GM23338 (cell line): ENCODE results near the gene COL4A2. TPM values are rescaled to one million over a fixed set of nuclear protein-coding genes. Genes with fewer than 3 reads are reported as not detected.
A peak's percentile ranks its signal among the peaks of the same experiment; 100 is the strongest.

Experiments
- ATAC-seq: fragments of 200-7000 bp; cut with Tn5 transposase; 3 replicates; pipeline ENCODE4 v1.9.1; 2020
- DNase-seq: peaks from one replicate; pipeline ENCODE4 v3.0.0-alpha.2; 2015; ENCODE audit warnings: low spot score
- H2AFZ ChIP-seq: fragments of 200-600 bp; sonication (generic); 2 replicates; pipeline ENCODE4 v1.8.0; 2016; ENCODE audit warnings: antibody characterized with exemption, mild to moderate bottlenecking, moderate library complexity
- H3F3A ChIP-seq: fragments of 200-600 bp; sonication (generic); replicated peaks from 2 replicates; pipeline ENCODE4 v1.8.0; 2017; ENCODE audit warnings: antibody characterized with exemption, mixed run types, low read depth
- H3K27ac ChIP-seq: fragments of 200-600 bp; sonication (generic); 2 replicates; pipeline ENCODE4 v1.6.1; 2016; ENCODE audit warnings: low read depth
- H3K27me3 ChIP-seq: fragments of 200-600 bp; sonication (generic); 2 replicates; pipeline ENCODE4 v1.8.0; 2016; ENCODE audit warnings: mild to moderate bottlenecking, mixed run types, moderate library complexity; ENCODE audit not compliant: insufficient read depth
- H3K36me3 ChIP-seq: fragments of 200-600 bp; sonication (generic); 2 replicates; pipeline ENCODE4 v1.8.0; 2016; ENCODE audit warnings: mild to moderate bottlenecking; ENCODE audit not compliant: insufficient read depth
- H3K4me1 ChIP-seq: fragments of 200-600 bp; sonication (generic); 2 replicates; pipeline ENCODE4 v1.8.0; 2016; ENCODE audit warnings: mild to moderate bottlenecking, moderate library complexity; ENCODE audit not compliant: insufficient read depth
- H3K4me2 ChIP-seq: fragments of 200-600 bp; sonication (generic); 2 replicates; pipeline ENCODE4 v1.7.1; 2017; ENCODE audit warnings: mixed run types
- H3K4me3 ChIP-seq: fragments of 200-600 bp; sonication (generic); 2 replicates; pipeline ENCODE4 v1.6.1; 2016; ENCODE audit warnings: mixed run types
- H3K79me2 ChIP-seq: fragments of 200-600 bp; sonication (generic); replicated peaks from 2 replicates; pipeline ENCODE4 v1.8.0; 2017; ENCODE audit warnings: mild to moderate bottlenecking; ENCODE audit not compliant: insufficient read depth
- H3K9me2 ChIP-seq: fragments of 200-600 bp; sonication (generic); 2 replicates; pipeline ENCODE4 v1.8.0; 2017; ENCODE audit not compliant: insufficient read depth
- H4K20me1 ChIP-seq: fragments of 200-600 bp; sonication (generic); replicated peaks from 2 replicates; pipeline ENCODE4 v1.8.0; 2017; ENCODE audit warnings: mild to moderate bottlenecking; ENCODE audit not compliant: insufficient read depth
- H3K27ac Mint-ChIP-seq: 2 replicates; pipeline ENCODE4 v1.8.0; 2020; ENCODE audit warnings: inconsistent platforms, mild to moderate bottlenecking, moderate library complexity, mixed read lengths
- H3K27me3 Mint-ChIP-seq: 3 replicates; pipeline ENCODE4 v1.8.0; 2022; ENCODE audit warnings: low read depth, mild to moderate bottlenecking, moderate library complexity, mixed read lengths, inconsistent platforms; ENCODE audit not compliant: insufficient read depth, poor library complexity
- H3K36me3 Mint-ChIP-seq: 3 replicates; pipeline ENCODE4 v1.8.0; 2021; ENCODE audit warnings: low read depth, mild to moderate bottlenecking, inconsistent platforms, moderate library complexity, mixed read lengths
- H3K4me1 Mint-ChIP-seq: 3 replicates; pipeline ENCODE4 v1.8.0; 2020; ENCODE audit warnings: mild to moderate bottlenecking, inconsistent platforms, mixed read lengths
- H3K4me3 Mint-ChIP-seq: 3 replicates; pipeline ENCODE4 v1.8.0; 2021; ENCODE audit warnings: moderate library complexity, mild to moderate bottlenecking, inconsistent platforms, mixed read lengths
- H3K9me3 Mint-ChIP-seq: 3 replicates; pipeline ENCODE4 v1.8.0; 2020; ENCODE audit warnings: moderate library complexity, mild to moderate bottlenecking, inconsistent platforms, mixed read lengths
- CREB1 ChIP-seq: fragments of 250-450 bp; sonication (Bioruptor Pico); IDR thresholded peaks from 2 replicates; pipeline ENCODE4 v1.5.0; 2020; ENCODE audit warnings: low read depth, mild to moderate bottlenecking, moderate library complexity
- ETS1 ChIP-seq: IDR thresholded peaks from 2 replicates; pipeline ENCODE4 v1.6.1; 2016; ENCODE audit warnings: antibody characterized with exemption
- EZH2 ChIP-seq: fragments of 200-600 bp; sonication (generic); IDR thresholded peaks from one replicate; pipeline ENCODE4 v1.8.0; 2017; ENCODE audit warnings: antibody characterized with exemption, mild to moderate bottlenecking, low read depth; ENCODE audit not compliant: unreplicated experiment
- EZH2phosphoT487 ChIP-seq: fragments of 200-600 bp; sonication (generic); IDR thresholded peaks from one replicate; pipeline ENCODE4 v1.8.1; 2018; ENCODE audit warnings: antibody characterized with exemption; ENCODE audit not compliant: unreplicated experiment
- JUNB ChIP-seq: IDR thresholded peaks from one replicate; pipeline ENCODE4 v1.6.1; 2016; ENCODE audit warnings: antibody characterized with exemption; ENCODE audit not compliant: unreplicated experiment
- NANOG ChIP-seq: IDR thresholded peaks from 2 replicates; pipeline ENCODE4 v1.6.1; 2016; ENCODE audit warnings: antibody characterized with exemption, borderline replicate concordance
- POLR2AphosphoS5 ChIP-seq: IDR thresholded peaks from 2 replicates; pipeline ENCODE4 v1.6.1; 2016; ENCODE audit warnings: antibody characterized with exemption, low read depth
- REST ChIP-seq: IDR thresholded peaks from one replicate; pipeline ENCODE4 v1.6.1; 2018; ENCODE audit warnings: antibody characterized with exemption; ENCODE audit not compliant: unreplicated experiment
- STAT1 ChIP-seq: IDR thresholded peaks from one replicate; pipeline ENCODE4 v1.6.1; 2016; ENCODE audit warnings: antibody characterized with exemption; ENCODE audit not compliant: unreplicated experiment
- ZNF114 ChIP-seq: fragments of 250-450 bp; sonication (Bioruptor Pico); IDR thresholded peaks from 2 replicates; pipeline ENCODE4 v1.5.0; 2020; ENCODE audit warnings: mild to moderate bottlenecking, moderate library complexity
- ZNF331 ChIP-seq: fragments of 250-450 bp; sonication (Bioruptor Pico); IDR thresholded peaks from 2 replicates; pipeline ENCODE4 v1.5.0; 2020; ENCODE audit warnings: low read depth, mild to moderate bottlenecking, moderate library complexity
- polyA plus RNA-seq: library from polyadenylated mRNA; unstranded; fragments of >200 nt; fragmentation: Nextera tagmentation; extraction: Ambion mirVana; gene quantifications from 2 replicates; pipeline ENCODE4 v1.2.1, GENCODE V29; 2016
- total RNA-seq: library from RNA; depleted of rRNA; stranded (reverse); fragments of >200 nt; shearing (Covaris generic); gene quantifications from 2 replicates; pipeline ENCODE4 v1.2.3, GENCODE V29; 2014
- TF ChIP-seq, protein P1 (sequence below), 2 experiments: fragments of 200-600 bp in 1 of 2; sonication (generic) in 1 of 2; conservative IDR thresholded peaks; 2 replicates each; pipeline versions ENCODE4 v1.5.1 to v1.6.1; 2016 to 2017; ENCODE audit warnings: antibody characterized with exemption in 2 of 2, low read depth in 2 of 2, mild to moderate bottlenecking in 2 of 2, moderate library complexity in 1 of 2
- TF ChIP-seq, protein P2 (sequence below): fragments of 250-450 bp; sonication (Bioruptor Pico); IDR thresholded peaks from 2 replicates; pipeline ENCODE4 v1.5.0; 2020; ENCODE audit warnings: mild to moderate bottlenecking, moderate library complexity

The COL4A2 gene
- total and polyA plus RNA-seq, 2 experiments from 2014 or later, result 37.4 to 131 TPM

DNA sequence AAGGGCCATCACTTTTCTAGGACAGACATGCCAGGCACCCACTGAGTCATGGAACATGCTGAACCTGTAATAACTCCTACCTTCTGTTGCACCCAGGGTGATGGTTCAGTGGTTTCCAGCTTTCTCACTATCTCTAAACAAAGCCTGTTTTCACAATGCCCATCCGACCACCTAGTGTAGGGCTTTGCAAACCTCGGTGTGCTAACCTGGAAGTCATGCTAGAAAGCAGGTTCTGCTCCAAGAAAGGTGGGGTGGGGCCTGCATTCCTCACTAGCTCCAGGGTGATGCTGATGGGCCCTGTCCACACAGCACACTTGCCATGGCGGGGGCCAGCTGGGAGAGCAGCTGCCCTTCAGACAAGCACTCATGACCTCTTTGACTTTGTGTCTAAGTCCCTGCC is 43.4 kb downstream of the COL4A2 start:
- Mint-ChIP-seq H3K9me3 (no peaks in the 10 kb centered on the region), H3K27me3 (peaks cover 6% of the 10 kb centered on the region), H3K27ac (0 out of 2 replicates have a peak overlapping the region, but pooled peaks have one; percentile 12), H3K4me1 (peaks cover 35% of the 10 kb centered on the region), H3K4me3 (no peak overlapping the region), H3K36me3 (no peaks in the 10 kb centered on the region)
- Histone ChIP-seq H3K27me3 (no peaks in the 10 kb centered on the region), H3K4me3 (no peak overlapping the region), H3F3A (no peaks in the 10 kb centered on the region), H3K36me3 (no peaks in the 10 kb centered on the region), H4K20me1 (peaks cover 3% of the 10 kb centered on the region), H3K79me2 (peaks cover 22% of the 10 kb centered on the region), H3K4me2 (no peak overlapping the region), H3K9me2 (no peaks in the 10 kb centered on the region), H2AFZ (no peak overlapping the region), H3K27ac (no peak overlapping the region), H3K4me1 (peaks cover 23% of the 10 kb centered on the region)
- ATAC-seq (no peak), DNase-seq (no peak)
- no peak for TF ChIP-seq JUNB
- TF ChIP-seq POLR2AphosphoS5, result no peak
- TF ChIP-seq EZH2, result no peak
- TF ChIP-seq STAT1, result no peak
- no peak for TF ChIP-seq EZH2phosphoT487
- TF ChIP-seq, protein P1, sequence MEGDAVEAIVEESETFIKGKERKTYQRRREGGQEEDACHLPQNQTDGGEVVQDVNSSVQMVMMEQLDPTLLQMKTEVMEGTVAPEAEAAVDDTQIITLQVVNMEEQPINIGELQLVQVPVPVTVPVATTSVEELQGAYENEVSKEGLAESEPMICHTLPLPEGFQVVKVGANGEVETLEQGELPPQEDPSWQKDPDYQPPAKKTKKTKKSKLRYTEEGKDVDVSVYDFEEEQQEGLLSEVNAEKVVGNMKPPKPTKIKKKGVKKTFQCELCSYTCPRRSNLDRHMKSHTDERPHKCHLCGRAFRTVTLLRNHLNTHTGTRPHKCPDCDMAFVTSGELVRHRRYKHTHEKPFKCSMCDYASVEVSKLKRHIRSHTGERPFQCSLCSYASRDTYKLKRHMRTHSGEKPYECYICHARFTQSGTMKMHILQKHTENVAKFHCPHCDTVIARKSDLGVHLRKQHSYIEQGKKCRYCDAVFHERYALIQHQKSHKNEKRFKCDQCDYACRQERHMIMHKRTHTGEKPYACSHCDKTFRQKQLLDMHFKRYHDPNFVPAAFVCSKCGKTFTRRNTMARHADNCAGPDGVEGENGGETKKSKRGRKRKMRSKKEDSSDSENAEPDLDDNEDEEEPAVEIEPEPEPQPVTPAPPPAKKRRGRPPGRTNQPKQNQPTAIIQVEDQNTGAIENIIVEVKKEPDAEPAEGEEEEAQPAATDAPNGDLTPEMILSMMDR (conservative IDR thresholded peaks at IDR 0.05; ENCODE audit: low read depth in 2 of 2), result no peak
- TF ChIP-seq NANOG, result no peak
- no peak for TF ChIP-seq ETS1
- no peak for TF ChIP-seq REST
- TF ChIP-seq, protein P2, sequence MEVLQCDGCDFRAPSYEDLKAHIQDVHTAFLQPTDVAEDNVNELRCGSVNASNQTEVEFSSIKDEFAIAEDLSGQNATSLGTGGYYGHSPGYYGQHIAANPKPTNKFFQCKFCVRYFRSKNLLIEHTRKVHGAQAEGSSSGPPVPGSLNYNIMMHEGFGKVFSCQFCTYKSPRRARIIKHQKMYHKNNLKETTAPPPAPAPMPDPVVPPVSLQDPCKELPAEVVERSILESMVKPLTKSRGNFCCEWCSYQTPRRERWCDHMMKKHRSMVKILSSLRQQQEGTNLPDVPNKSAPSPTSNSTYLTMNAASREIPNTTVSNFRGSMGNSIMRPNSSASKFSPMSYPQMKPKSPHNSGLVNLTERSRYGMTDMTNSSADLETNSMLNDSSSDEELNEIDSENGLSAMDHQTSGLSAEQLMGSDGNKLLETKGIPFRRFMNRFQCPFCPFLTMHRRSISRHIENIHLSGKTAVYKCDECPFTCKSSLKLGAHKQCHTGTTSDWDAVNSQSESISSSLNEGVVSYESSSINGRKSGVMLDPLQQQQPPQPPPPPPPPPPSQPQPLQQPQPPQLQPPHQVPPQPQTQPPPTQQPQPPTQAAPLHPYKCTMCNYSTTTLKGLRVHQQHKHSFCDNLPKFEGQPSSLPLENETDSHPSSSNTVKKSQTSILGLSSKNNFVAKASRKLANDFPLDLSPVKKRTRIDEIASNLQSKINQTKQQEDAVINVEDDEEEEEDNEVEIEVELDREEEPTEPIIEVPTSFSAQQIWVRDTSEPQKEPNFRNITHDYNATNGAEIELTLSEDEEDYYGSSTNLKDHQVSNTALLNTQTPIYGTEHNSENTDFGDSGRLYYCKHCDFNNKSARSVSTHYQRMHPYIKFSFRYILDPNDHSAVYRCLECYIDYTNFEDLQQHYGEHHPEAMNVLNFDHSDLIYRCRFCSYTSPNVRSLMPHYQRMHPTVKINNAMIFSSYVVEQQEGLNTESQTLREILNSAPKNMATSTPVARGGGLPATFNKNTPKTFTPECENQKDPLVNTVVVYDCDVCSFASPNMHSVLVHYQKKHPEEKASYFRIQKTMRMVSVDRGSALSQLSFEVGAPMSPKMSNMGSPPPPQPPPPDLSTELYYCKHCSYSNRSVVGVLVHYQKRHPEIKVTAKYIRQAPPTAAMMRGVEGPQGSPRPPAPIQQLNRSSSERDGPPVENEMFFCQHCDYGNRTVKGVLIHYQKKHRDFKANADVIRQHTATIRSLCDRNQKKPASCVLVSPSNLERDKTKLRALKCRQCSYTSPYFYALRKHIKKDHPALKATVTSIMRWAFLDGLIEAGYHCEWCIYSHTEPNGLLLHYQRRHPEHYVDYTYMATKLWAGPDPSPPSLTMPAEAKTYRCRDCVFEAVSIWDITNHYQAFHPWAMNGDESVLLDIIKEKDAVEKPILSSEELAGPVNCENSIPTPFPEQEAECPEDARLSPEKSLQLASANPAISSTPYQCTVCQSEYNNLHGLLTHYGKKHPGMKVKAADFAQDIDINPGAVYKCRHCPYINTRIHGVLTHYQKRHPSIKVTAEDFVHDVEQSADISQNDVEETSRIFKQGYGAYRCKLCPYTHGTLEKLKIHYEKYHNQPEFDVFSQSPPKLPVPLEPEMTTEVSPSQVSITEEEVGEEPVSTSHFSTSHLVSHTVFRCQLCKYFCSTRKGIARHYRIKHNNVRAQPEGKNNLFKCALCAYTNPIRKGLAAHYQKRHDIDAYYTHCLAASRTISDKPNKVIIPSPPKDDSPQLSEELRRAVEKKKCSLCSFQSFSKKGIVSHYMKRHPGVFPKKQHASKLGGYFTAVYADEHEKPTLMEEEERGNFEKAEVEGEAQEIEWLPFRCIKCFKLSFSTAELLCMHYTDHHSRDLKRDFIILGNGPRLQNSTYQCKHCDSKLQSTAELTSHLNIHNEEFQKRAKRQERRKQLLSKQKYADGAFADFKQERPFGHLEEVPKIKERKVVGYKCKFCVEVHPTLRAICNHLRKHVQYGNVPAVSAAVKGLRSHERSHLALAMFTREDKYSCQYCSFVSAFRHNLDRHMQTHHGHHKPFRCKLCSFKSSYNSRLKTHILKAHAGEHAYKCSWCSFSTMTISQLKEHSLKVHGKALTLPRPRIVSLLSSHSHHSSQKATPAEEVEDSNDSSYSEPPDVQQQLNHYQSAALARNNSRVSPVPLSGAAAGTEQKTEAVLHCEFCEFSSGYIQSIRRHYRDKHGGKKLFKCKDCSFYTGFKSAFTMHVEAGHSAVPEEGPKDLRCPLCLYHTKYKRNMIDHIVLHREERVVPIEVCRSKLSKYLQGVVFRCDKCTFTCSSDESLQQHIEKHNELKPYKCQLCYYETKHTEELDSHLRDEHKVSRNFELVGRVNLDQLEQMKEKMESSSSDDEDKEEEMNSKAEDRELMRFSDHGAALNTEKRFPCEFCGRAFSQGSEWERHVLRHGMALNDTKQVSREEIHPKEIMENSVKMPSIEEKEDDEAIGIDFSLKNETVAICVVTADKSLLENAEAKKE (CRISPR knock-in tag), result no peak
- no peak for TF ChIP-seq CREB1 (CRISPR knock-in tag)
- no peak for TF ChIP-seq ZNF331
- no peak for TF ChIP-seq ZNF114 (CRISPR knock-in tag)
